B cell (primary cell): ENCODE data around the gene UCN2.

ENCODE experiments used
- CTCF ChIP-seq: fragments of 200-600 bp; IDR thresholded peaks from one replicate; pipeline ENCODE4 v1.8.0; 2022; ENCODE audit warnings: antibody characterized with exemption, mild to moderate bottlenecking
- EZH2 ChIP-seq: IDR thresholded peaks from 2 replicates; pipeline ENCODE4 v1.6.1; 2012; ENCODE audit warnings: borderline replicate concordance, low read depth, mild to moderate bottlenecking, moderate library complexity, low read length; ENCODE audit not compliant: insufficient read depth, poor library complexity, severe bottlenecking

DNA sequence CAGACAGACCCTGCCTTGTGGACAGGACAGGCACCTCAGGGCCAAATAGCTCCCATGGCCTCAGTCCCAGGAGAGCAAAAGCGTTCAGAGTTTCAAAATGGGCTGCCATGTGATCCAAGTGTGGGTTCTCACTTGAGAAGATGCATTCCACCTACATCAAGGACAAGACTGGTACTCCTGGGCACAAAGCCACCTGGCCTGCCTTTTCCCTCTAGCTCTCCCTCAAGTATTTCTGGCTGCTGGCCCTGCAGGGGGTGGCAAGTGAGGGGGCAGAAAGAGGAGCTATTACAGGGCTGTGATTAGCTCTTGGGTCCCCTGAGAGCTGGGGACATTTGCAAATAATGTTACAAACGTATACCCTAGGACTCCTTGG lies 38.0 kb upstream of the UCN2 start:
- no peak for TF ChIP-seq CTCF
- no peak for TF ChIP-seq EZH2
